OCI-LY1 (cell line): Measurements from ENCODE around the gene ASIC3.

Experiments
- CTCF ChIP-seq: fragments of 200-600 bp; sonication (generic), shearing (Covaris generic); IDR thresholded peaks from 2 replicates; pipeline ENCODE4 v1.5.1; 2017; ENCODE audit warnings: mild to moderate bottlenecking, antibody characterized with exemption, low read length, moderate library complexity, mixed read lengths
- EZH2 ChIP-seq: fragments of 200-600 bp; sonication (generic), shearing (Covaris generic); IDR thresholded peaks from 2 replicates; pipeline ENCODE4 v1.8.0; 2017; ENCODE audit warnings: borderline replicate concordance, mixed run types, mild to moderate bottlenecking, antibody characterized with exemption, low read length, moderate library complexity, mixed read lengths

GRCh38 chr7:151013733-151014497 is 34.4 kb upstream of the ASIC3 start:
- TF ChIP-seq CTCF: peak; percentile 28; the same call in 1 of the 2 replicates
- no peak for TF ChIP-seq EZH2
